M059J (cell line): Measurements from ENCODE around the gene P2RX6. TPM values are rescaled to one million over a fixed set of nuclear protein-coding genes. Genes with fewer than 3 reads are reported as not detected.
"Not testable (repeated sequence)": the region's sequence is repeated elsewhere in the genome, so short reads cannot be mapped to it uniquely, and the experiment has no call there.

ENCODE experiments used
- DNase-seq: peaks from one replicate; pipeline ENCODE4 v3.0.0-alpha.2; 2012; ENCODE audit warnings: low read depth
- total RNA-seq: library from RNA; depleted of rRNA; stranded (reverse); fragments of >200 nt; shearing (Covaris generic); gene quantifications from 2 replicates; pipeline ENCODE4 v1.2.3, GENCODE V29; 2014

Gene P2RX6
- total RNA-seq, 1 experiment from 2014 or later, result 3.6 TPM

DNA sequence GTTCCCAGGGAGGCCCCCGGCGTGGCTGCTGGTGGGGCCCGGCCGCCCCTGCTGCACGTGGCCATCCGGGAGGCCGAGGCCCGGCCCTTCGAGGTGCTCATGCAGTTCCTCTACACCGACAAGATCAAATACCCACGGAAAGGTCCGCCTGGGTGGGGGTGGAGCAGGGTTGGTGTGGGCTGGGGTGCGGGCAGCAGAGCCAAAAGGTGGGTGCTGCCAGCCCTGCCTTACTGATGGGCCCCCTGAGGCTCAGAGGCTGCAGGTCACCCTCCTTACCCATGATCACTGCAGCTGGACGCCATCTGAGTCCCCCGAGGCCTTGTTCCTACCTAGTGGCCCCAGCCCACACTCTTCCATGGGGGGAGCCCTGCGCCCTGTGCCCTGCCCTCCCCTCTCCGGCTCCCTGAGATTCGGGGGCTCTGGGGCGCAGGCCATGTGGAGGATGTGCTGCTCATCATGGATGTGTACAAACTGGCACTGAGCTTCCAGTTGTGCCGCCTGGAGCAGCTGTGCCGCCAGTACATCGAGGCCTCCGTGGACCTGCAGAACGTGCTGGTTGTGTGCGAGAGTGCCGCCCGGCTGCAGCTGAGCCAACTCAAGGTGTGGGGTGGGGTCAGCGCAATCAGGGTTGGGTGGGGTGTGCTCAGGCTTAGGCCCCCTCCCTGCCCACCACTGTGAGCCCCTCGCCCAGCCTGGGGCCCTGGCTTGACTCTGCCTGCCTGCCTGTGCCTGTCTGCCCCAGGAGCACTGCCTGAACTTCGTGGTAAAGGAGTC lies 20.6 kb upstream of the P2RX6 start:
- no peak for DNase-seq

- DNase-seq, result no peak
Measured at GRCh38 chr22:20994902-20995241, 20.1 kb upstream of the P2RX6 start.

- no peak for DNase-seq
Measured at GRCh38 chr22:20995329-20996030, 19.5 kb upstream of the P2RX6 start.

- no peak for DNase-seq
Measured at GRCh38 chr22:20996031-20996410, 18.9 kb upstream of the P2RX6 start.

DNA sequence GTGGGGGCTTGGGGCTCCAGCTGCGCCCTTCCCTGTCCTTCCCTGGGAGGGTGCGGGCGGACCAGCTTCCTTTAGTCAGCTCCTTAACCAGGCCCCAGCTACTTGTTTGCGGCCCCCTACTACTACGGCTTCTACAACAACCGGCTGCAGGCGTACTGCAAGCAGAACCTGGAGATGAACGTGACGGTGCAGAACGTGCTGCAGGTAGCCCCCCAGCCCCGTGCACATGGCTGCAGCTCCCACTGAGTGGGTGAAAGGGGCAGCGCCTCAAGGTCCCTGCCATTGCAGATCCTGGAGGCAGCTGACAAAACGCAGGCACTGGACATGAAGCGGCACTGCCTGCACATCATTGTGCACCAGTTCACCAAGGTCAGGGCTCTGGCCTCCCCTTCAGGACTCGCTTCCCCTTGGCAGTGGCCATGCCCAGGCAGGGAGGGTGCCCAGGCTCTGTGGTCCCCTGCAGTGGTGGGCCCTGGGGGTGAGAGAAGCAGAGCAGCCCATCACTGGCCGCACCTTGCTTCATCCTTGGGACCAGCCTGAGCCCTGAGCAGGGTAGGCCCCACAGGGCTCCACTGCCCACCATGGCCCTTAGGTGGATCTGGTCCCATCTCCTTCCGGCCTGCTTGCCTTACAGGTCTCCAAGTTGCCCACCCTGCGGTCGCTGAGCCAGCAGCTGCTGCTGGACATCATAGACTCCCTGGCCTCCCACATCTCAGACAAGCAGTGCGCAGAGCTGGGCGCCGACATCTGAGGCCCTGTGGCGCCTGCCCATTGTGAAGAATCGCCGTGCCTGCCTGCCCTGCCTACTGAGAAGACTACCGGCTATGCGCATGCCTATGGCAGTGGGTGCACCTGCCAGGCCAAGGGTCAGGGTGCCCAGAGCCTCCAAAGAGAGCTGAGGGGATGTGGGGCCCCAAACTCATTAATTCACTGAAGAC lies 18.1 kb upstream of the P2RX6 start:
- no peak for DNase-seq

DNA sequence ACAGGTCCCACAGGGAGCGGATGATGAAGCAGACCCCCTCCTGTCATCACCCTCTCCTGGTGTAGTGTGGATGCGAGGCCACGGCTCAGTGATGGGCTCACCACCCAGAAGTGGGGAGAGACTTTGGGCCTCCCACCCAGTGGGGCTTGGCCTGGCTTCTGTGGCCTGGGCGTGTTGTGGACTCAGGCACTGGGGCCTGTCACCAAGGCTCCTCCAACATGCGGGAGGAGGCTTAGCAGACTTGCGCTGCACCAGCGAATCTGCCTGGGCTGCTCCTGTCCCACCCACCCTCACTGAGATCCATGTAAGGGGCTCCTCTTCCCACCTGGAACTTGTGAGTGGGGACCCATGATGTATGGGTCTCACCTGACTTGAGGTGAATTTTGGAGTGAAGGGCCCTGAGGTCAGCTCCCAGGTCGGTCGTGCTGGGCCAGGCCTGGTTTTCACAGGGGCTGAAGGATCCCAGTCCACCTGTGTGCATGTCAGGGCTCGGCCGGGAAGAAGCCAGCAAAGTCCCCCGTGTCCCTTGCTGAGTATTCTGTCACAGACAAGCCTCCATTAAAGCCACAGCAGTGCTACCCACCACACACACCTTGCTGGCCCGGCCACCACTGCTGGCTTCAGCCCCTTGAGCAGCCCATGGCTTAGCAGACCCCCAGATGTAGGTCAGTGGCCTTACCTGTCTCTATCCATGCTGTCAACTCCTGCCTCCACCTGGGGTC lies 17.3 kb upstream of the P2RX6 start:
- no peak for DNase-seq

GRCh38 chr22:20998411-20999336 lies 16.3 kb upstream of the P2RX6 start:
- DNase-seq, result peak; percentile 23

GRCh38 chr22:20999350-21000206 lies 15.4 kb upstream of the P2RX6 start:
- no peak for DNase-seq

DNA sequence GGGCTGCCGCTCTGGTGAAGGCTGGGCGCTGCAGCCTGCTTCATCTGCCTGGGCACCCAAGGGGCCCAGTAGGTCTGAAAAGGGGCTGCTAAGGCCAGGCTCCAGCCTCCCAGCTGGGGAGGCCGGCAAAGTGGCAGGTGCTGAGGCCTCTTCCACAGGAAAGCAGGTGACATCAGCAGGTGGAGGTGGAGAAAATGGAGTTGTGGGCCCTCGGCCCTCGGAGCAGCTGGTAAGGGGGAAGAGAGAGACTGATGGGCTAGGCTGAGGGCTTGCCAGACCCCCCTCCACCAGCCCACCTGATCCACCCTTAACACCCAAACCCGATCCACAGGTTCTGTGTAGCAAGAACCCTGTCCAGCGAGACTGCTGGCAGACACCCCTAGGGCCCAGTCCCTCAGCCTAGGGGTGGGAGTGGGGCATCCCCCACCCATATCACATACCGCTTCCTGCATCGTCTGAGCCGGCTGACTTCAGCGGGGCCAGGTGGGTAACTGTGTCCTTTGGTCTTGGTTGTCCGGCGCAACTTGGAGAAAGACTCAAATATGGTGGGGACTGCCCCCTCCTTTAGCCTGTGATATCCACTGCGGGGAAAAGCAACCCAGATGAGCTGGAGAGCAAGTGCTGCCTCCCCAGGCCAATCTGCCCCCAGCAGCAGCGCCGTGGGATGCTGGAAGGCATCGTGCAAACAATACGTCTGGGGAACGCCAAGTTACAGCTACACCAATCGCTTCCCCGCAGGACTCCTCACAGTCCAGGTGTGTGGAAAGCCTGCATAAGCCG lies 14.6 kb upstream of the P2RX6 start:
- no peak for DNase-seq

- no peak for DNase-seq
Measured at GRCh38 chr22:21000987-21001600, 13.9 kb upstream of the P2RX6 start.

GRCh38 chr22:21001601-21002325 lies 13.2 kb upstream of the P2RX6 start, which contains the start of gene THAP7:
THAP7 (minus strand) TSS chr22:21002118; CDS start chr22:21001911, 207 bp downstream.
- DNase-seq, result peak; percentile 92

GRCh38 chr22:21003782-21004181 lies 11.2 kb upstream of the P2RX6 start:
- DNase-seq, result no peak

GRCh38 chr22:21009208-21009607 lies 5.8 kb upstream of the P2RX6 start:
- DNase-seq, result not testable (repeated sequence)

DNA sequence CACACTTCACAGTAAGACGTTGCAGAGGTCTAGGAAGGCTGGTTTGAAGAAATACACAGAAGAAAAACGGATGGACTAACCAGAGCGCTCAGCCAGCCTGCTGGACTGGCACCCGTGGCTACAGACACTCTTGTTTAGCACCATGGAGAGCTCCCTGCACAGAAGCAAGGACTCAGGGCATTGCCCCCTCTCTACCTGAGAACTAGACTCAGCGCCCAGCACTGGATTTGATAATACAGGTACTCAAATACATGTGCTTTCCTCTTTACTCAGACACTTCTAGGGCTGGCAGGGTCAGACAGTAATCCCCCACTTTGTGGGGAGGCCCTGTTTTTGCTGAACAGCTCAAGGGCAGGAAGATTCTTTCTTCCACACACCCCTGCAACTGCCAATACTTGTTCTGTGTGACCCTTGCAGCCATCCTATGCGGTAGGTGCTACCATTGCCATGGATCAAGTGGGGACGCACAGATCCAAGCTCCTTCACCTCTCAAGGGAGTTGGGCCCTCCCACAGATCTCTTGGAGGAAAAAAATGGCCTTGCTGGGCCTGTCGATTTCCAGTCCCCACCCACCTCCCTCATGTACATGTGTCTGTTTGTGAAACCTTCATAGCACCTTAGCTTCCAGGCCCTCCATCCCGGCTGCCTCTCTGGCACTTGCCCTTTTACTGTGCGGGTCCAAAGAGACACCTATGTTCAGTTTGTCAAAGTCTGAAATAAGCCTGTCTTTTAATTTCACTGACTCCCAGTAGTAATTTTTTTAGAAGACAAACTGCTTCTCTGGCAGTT lies 5.1 kb upstream of the P2RX6 start:
- peak; percentile 46 for DNase-seq

DNA sequence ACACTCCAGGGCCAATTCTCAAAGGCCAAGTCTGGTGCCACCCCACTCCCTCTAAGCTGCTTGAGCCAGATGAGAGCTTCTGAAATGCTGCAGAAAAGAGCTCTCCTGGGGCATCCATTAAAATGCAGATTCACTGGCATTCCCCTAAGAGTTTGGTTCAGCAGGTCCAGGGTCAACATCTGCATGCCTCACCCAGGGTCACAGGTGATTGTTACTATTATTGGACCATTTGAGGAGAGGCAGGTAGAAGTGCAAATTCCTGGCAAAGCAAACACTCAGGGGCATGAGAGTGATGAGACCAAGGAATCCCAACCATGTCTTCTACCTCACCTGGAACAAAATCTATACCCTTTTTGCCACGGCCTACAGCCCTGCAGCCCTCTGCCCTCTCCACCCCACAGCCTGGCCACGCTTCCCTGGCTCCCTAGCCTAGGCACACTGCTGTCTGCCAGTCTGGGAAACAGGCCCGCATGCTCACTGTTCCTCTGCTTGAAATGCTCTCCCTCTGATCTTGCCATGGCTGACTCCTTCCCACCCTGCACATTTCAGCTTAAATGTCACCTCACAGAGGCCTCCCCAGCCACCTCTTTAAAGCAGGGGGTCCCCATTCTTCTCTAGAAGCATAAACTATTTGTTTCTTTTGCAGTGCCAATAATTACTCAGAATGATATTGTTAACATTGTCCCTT lies 4.4 kb upstream of the P2RX6 start:
- no peak for DNase-seq
